GM23338 (cell line): ENCODE data around the gene TPM3.

Experiments used
- CREB1 ChIP-seq: fragments of 250-450 bp; sonication (Bioruptor Pico); IDR thresholded peaks from 2 replicates; pipeline ENCODE4 v1.5.0; 2020; ENCODE audit warnings: low read depth, mild to moderate bottlenecking, moderate library complexity
- EZH2 ChIP-seq: fragments of 200-600 bp; sonication (generic); IDR thresholded peaks from one replicate; pipeline ENCODE4 v1.8.0; 2017; ENCODE audit warnings: antibody characterized with exemption, mild to moderate bottlenecking, low read depth; ENCODE audit not compliant: unreplicated experiment
- EZH2phosphoT487 ChIP-seq: fragments of 200-600 bp; sonication (generic); IDR thresholded peaks from one replicate; pipeline ENCODE4 v1.8.1; 2018; ENCODE audit warnings: antibody characterized with exemption; ENCODE audit not compliant: unreplicated experiment
- JUNB ChIP-seq: IDR thresholded peaks from one replicate; pipeline ENCODE4 v1.6.1; 2016; ENCODE audit warnings: antibody characterized with exemption; ENCODE audit not compliant: unreplicated experiment
- NANOG ChIP-seq: IDR thresholded peaks from 2 replicates; pipeline ENCODE4 v1.6.1; 2016; ENCODE audit warnings: antibody characterized with exemption, borderline replicate concordance
- POLR2AphosphoS5 ChIP-seq: IDR thresholded peaks from 2 replicates; pipeline ENCODE4 v1.6.1; 2016; ENCODE audit warnings: antibody characterized with exemption, low read depth
- STAT1 ChIP-seq: IDR thresholded peaks from one replicate; pipeline ENCODE4 v1.6.1; 2016; ENCODE audit warnings: antibody characterized with exemption; ENCODE audit not compliant: unreplicated experiment
- ZNF114 ChIP-seq: fragments of 250-450 bp; sonication (Bioruptor Pico); IDR thresholded peaks from 2 replicates; pipeline ENCODE4 v1.5.0; 2020; ENCODE audit warnings: mild to moderate bottlenecking, moderate library complexity
- ZNF331 ChIP-seq: fragments of 250-450 bp; sonication (Bioruptor Pico); IDR thresholded peaks from 2 replicates; pipeline ENCODE4 v1.5.0; 2020; ENCODE audit warnings: low read depth, mild to moderate bottlenecking, moderate library complexity
- TF ChIP-seq, protein P1 (sequence below), 2 experiments: fragments of 200-600 bp in 1 of 2; sonication (generic) in 1 of 2; conservative IDR thresholded peaks; 2 replicates each; pipeline versions ENCODE4 v1.5.1 to v1.6.1; 2016 to 2017; ENCODE audit warnings: antibody characterized with exemption in 2 of 2, low read depth in 2 of 2, mild to moderate bottlenecking in 2 of 2, moderate library complexity in 1 of 2
- TF ChIP-seq, protein P2 (sequence below): IDR thresholded peaks from 2 replicates; pipeline ENCODE4 v1.6.1; 2016; ENCODE audit warnings: antibody characterized with exemption
- TF ChIP-seq, protein P3 (sequence below): IDR thresholded peaks from one replicate; pipeline ENCODE4 v1.6.1; 2018; ENCODE audit warnings: antibody characterized with exemption; ENCODE audit not compliant: unreplicated experiment
- TF ChIP-seq, protein P4 (sequence below): fragments of 250-450 bp; sonication (Bioruptor Pico); IDR thresholded peaks from 2 replicates; pipeline ENCODE4 v1.5.0; 2020; ENCODE audit warnings: mild to moderate bottlenecking, moderate library complexity

DNA sequence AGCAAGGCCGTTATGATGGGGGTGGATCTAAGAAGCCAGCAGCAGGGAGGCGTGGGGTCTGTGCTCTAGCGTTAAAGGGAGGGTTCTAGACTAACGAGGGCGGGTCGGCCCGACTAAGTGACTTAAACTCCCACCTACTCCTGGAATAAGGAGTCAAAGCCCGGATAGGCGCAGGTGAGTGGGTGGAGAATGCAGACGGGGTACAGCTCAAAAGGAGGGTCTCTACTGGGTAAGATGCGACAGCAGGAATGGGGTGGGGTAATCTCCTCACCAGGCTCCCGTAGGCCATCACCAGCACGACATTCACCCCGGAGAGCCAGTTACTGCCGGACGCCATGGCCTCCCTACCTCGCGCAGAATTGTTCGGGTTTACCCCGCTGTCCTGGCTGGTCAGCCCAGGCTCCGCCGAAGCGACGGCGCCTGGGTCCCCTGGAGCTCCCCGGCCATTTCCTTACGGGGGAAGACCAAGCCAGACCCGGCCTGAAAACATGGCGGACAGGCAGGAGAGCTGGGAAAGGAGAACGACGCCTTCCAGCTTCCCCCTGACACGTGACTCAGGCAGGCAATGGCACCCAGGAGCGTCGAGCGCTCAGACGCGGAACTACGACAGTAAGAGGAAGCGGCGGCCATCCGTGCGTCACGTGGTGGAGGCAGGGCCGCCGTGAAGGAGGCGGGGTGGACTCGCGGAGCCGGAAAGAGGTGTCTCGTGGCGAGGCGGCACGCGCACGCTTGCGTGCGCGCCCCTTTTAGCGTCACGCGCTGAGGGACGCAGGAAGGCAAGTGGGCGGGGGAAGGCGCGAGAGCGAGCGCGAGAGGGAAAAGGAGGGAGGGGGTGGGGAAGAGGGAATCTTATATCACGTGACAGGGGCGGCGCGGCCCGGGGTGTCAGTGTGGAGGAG lies 28.4 kb upstream of the TPM3 start, which contains the start of gene UBAP2L:
- TF ChIP-seq, protein P1, sequence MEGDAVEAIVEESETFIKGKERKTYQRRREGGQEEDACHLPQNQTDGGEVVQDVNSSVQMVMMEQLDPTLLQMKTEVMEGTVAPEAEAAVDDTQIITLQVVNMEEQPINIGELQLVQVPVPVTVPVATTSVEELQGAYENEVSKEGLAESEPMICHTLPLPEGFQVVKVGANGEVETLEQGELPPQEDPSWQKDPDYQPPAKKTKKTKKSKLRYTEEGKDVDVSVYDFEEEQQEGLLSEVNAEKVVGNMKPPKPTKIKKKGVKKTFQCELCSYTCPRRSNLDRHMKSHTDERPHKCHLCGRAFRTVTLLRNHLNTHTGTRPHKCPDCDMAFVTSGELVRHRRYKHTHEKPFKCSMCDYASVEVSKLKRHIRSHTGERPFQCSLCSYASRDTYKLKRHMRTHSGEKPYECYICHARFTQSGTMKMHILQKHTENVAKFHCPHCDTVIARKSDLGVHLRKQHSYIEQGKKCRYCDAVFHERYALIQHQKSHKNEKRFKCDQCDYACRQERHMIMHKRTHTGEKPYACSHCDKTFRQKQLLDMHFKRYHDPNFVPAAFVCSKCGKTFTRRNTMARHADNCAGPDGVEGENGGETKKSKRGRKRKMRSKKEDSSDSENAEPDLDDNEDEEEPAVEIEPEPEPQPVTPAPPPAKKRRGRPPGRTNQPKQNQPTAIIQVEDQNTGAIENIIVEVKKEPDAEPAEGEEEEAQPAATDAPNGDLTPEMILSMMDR (conservative IDR thresholded peaks at IDR 0.05; ENCODE audit: low read depth in 2 of 2) = no peak
- TF ChIP-seq, protein P2, sequence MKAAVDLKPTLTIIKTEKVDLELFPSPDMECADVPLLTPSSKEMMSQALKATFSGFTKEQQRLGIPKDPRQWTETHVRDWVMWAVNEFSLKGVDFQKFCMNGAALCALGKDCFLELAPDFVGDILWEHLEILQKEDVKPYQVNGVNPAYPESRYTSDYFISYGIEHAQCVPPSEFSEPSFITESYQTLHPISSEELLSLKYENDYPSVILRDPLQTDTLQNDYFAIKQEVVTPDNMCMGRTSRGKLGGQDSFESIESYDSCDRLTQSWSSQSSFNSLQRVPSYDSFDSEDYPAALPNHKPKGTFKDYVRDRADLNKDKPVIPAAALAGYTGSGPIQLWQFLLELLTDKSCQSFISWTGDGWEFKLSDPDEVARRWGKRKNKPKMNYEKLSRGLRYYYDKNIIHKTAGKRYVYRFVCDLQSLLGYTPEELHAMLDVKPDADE = peak; percentile 46
- TF ChIP-seq, protein P3, sequence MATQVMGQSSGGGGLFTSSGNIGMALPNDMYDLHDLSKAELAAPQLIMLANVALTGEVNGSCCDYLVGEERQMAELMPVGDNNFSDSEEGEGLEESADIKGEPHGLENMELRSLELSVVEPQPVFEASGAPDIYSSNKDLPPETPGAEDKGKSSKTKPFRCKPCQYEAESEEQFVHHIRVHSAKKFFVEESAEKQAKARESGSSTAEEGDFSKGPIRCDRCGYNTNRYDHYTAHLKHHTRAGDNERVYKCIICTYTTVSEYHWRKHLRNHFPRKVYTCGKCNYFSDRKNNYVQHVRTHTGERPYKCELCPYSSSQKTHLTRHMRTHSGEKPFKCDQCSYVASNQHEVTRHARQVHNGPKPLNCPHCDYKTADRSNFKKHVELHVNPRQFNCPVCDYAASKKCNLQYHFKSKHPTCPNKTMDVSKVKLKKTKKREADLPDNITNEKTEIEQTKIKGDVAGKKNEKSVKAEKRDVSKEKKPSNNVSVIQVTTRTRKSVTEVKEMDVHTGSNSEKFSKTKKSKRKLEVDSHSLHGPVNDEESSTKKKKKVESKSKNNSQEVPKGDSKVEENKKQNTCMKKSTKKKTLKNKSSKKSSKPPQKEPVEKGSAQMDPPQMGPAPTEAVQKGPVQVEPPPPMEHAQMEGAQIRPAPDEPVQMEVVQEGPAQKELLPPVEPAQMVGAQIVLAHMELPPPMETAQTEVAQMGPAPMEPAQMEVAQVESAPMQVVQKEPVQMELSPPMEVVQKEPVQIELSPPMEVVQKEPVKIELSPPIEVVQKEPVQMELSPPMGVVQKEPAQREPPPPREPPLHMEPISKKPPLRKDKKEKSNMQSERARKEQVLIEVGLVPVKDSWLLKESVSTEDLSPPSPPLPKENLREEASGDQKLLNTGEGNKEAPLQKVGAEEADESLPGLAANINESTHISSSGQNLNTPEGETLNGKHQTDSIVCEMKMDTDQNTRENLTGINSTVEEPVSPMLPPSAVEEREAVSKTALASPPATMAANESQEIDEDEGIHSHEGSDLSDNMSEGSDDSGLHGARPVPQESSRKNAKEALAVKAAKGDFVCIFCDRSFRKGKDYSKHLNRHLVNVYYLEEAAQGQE = no peak
- TF ChIP-seq POLR2AphosphoS5 = peak; percentile 84
- no peak for TF ChIP-seq EZH2phosphoT487
- TF ChIP-seq EZH2 = no peak
- no peak for TF ChIP-seq ZNF331 (CRISPR knock-in tag)
- TF ChIP-seq STAT1 = no peak
- peak; percentile 83 for TF ChIP-seq CREB1
- no peak for TF ChIP-seq JUNB
- no peak for TF ChIP-seq ZNF114 (CRISPR knock-in tag)
- TF ChIP-seq NANOG = no peak
- TF ChIP-seq, protein P4, sequence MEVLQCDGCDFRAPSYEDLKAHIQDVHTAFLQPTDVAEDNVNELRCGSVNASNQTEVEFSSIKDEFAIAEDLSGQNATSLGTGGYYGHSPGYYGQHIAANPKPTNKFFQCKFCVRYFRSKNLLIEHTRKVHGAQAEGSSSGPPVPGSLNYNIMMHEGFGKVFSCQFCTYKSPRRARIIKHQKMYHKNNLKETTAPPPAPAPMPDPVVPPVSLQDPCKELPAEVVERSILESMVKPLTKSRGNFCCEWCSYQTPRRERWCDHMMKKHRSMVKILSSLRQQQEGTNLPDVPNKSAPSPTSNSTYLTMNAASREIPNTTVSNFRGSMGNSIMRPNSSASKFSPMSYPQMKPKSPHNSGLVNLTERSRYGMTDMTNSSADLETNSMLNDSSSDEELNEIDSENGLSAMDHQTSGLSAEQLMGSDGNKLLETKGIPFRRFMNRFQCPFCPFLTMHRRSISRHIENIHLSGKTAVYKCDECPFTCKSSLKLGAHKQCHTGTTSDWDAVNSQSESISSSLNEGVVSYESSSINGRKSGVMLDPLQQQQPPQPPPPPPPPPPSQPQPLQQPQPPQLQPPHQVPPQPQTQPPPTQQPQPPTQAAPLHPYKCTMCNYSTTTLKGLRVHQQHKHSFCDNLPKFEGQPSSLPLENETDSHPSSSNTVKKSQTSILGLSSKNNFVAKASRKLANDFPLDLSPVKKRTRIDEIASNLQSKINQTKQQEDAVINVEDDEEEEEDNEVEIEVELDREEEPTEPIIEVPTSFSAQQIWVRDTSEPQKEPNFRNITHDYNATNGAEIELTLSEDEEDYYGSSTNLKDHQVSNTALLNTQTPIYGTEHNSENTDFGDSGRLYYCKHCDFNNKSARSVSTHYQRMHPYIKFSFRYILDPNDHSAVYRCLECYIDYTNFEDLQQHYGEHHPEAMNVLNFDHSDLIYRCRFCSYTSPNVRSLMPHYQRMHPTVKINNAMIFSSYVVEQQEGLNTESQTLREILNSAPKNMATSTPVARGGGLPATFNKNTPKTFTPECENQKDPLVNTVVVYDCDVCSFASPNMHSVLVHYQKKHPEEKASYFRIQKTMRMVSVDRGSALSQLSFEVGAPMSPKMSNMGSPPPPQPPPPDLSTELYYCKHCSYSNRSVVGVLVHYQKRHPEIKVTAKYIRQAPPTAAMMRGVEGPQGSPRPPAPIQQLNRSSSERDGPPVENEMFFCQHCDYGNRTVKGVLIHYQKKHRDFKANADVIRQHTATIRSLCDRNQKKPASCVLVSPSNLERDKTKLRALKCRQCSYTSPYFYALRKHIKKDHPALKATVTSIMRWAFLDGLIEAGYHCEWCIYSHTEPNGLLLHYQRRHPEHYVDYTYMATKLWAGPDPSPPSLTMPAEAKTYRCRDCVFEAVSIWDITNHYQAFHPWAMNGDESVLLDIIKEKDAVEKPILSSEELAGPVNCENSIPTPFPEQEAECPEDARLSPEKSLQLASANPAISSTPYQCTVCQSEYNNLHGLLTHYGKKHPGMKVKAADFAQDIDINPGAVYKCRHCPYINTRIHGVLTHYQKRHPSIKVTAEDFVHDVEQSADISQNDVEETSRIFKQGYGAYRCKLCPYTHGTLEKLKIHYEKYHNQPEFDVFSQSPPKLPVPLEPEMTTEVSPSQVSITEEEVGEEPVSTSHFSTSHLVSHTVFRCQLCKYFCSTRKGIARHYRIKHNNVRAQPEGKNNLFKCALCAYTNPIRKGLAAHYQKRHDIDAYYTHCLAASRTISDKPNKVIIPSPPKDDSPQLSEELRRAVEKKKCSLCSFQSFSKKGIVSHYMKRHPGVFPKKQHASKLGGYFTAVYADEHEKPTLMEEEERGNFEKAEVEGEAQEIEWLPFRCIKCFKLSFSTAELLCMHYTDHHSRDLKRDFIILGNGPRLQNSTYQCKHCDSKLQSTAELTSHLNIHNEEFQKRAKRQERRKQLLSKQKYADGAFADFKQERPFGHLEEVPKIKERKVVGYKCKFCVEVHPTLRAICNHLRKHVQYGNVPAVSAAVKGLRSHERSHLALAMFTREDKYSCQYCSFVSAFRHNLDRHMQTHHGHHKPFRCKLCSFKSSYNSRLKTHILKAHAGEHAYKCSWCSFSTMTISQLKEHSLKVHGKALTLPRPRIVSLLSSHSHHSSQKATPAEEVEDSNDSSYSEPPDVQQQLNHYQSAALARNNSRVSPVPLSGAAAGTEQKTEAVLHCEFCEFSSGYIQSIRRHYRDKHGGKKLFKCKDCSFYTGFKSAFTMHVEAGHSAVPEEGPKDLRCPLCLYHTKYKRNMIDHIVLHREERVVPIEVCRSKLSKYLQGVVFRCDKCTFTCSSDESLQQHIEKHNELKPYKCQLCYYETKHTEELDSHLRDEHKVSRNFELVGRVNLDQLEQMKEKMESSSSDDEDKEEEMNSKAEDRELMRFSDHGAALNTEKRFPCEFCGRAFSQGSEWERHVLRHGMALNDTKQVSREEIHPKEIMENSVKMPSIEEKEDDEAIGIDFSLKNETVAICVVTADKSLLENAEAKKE = no peak
